C4-2B (cell line): ENCODE data around the gene KBTBD13.

Experiments used
- H3K27ac ChIP-seq: fragments of 450-650 bp; 2 replicates; pipeline ENCODE4 v1.5.1; 2017
- ZFX ChIP-seq: fragments of 450-650 bp; IDR thresholded peaks from 2 replicates; pipeline ENCODE4 v1.6.1; 2017
- TF ChIP-seq, protein P1 (sequence below): fragments of 450-650 bp; conservative IDR thresholded peaks from 2 replicates; pipeline ENCODE4 v1.5.1; 2017; ENCODE audit warnings: mild to moderate bottlenecking

Gene KBTBD13

DNA sequence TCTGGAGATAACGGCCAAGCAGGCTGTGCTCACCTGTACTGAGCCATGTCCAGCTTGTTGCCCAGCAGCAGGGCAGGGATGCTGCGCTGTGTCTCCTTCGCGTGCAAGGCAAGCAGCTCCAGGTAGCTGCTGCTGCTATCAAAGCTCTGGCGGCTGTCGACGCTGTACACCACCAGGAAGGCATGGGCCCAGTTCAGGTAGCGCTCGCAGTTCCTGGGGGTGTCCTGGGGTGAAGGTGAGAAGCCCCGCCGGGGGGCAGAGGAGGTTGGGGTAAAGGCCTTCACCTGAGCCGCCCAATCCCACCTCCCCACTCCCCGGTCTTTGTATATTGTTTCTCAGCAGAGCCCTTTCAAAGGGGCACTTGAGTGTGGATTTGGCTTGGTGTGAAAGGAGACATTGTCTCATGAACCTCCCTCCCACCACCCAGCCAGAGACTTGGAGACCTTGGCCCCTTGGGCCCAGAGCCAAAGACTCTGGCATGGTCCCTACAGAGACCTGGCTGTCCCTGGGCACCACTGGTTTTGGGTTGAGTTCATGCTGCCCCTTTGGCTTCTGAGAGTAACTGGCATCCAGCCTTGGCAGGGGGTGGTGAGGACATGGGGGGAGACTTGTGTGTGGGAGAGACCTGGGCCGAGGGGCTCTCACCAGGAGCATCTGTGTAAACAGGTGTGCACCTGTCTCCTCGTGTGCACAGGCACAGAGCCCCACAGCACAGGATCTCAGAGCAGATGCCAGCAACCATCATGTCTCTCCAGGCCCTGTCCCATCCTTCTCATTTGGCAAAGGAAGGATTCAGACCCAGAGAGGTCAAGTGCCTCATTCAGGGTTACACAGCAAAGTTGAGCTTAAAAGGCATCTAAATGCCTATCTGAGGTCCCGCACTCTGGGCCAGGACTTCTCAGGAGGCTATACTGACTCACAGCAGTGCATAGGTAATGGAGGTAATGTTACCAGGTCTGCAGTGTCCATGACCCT, 17.9 kb upstream of the KBTBD13 start:
- TF ChIP-seq, protein P1, sequence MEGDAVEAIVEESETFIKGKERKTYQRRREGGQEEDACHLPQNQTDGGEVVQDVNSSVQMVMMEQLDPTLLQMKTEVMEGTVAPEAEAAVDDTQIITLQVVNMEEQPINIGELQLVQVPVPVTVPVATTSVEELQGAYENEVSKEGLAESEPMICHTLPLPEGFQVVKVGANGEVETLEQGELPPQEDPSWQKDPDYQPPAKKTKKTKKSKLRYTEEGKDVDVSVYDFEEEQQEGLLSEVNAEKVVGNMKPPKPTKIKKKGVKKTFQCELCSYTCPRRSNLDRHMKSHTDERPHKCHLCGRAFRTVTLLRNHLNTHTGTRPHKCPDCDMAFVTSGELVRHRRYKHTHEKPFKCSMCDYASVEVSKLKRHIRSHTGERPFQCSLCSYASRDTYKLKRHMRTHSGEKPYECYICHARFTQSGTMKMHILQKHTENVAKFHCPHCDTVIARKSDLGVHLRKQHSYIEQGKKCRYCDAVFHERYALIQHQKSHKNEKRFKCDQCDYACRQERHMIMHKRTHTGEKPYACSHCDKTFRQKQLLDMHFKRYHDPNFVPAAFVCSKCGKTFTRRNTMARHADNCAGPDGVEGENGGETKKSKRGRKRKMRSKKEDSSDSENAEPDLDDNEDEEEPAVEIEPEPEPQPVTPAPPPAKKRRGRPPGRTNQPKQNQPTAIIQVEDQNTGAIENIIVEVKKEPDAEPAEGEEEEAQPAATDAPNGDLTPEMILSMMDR = no peak
- no peak for TF ChIP-seq ZFX
- no peak overlapping the region for H3K27ac ChIP-seq

- no peak overlapping the region for H3K27ac ChIP-seq
- TF ChIP-seq, protein P1 = no peak
- TF ChIP-seq ZFX = no peak
Measured at GRCh38 chr15:65059369-65059750, 17.2 kb upstream of the KBTBD13 start.

DNA sequence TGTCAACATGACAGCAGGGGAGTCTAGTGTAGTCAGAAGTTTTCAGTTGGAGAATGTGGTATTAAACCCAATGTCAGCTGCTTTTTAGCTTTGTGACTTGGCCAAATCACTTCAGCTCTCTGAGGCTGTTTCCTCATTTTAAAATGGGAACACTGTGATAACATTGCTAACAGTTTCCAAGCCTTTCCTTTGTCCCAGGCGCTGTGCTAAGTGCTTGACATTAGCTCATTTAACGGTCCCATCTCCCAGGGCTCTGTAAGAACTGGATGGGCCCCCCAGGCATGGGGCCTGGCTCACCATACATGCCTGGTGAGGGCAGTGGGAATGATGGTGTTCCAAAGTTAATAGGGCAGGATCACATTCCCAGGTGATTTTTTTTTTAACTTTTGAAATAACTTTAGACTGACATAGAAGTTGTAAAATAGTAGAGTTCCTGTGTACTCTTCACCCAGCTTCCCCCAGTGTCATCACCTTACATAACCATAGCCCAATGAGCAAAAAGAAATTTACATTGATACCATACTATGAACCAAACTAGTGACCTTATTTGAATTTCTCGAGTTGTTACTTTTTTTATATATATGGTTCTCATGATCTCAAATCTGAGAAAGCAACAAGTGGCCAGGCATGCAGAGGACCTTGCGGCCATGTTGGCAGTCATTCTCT, 16.5 kb upstream of the KBTBD13 start:
- TF ChIP-seq, protein P1 = no peak
- no peak for TF ChIP-seq ZFX
- H3K27ac ChIP-seq = no peak overlapping the region

- no peak for TF ChIP-seq ZFX
- TF ChIP-seq, protein P1 = no peak
- no peak overlapping the region for H3K27ac ChIP-seq
Measured at GRCh38 chr15:65060641-65061397, 15.7 kb upstream of the KBTBD13 start.

GRCh38 chr15:65062061-65062460, 14.5 kb upstream of the KBTBD13 start:
- TF ChIP-seq, protein P1 = no peak
- no peak for TF ChIP-seq ZFX

GRCh38 chr15:65062726-65063125, 13.8 kb upstream of the KBTBD13 start:
- H3K27ac ChIP-seq = no peak overlapping the region

More at GRCh38 chr15:65062061-65062460, 14.5 kb upstream of the KBTBD13 start:
- no peak overlapping the region for H3K27ac ChIP-seq

More at GRCh38 chr15:65062726-65063125, 13.8 kb upstream of the KBTBD13 start:
- no peak for TF ChIP-seq ZFX
- TF ChIP-seq, protein P1 = no peak
